WTC11 (cell line): Measurements from ENCODE around the gene ST6GAL1. TPM values are rescaled to one million over a fixed set of nuclear protein-coding genes. Genes with fewer than 3 reads are reported as not detected.

ENCODE experiments used
- ATAC-seq: fragments of 200-7000 bp; cut with Tn5 transposase; 2 replicates; pipeline ENCODE4 v1.10.0; 2021; ENCODE audit warnings: mild to moderate bottlenecking, moderate library complexity
- CTCF ChIA-PET: fragments of 300-600 bp; sonication (Branson Sonifier 250); formaldehyde crosslinking; loops from one replicate; lab custom pipeline; 2021; ENCODE audit warnings: antibody characterized with exemption; lab: Charles Lee
- POLR2A ChIA-PET: fragments of 350-600 bp; sonication (Branson Sonifier 250); formaldehyde crosslinking; loops from one replicate; lab custom pipeline; 2021; ENCODE audit warnings: antibody characterized with exemption; lab: Charles Lee
- DNase-seq: peaks from one replicate; pipeline ENCODE4 v3.0.0; 2021; ENCODE audit warnings: low spot score
- H3K27ac Mint-ChIP-seq: 2 replicates; pipeline ENCODE4 v1.8.0; 2021; ENCODE audit warnings: mixed read lengths
- H3K27me3 Mint-ChIP-seq: 2 replicates; pipeline ENCODE4 v1.8.0; 2021; ENCODE audit warnings: low read depth, mild to moderate bottlenecking, moderate library complexity, mixed read lengths
- H3K36me3 Mint-ChIP-seq: 2 replicates; pipeline ENCODE4 v1.8.0; 2021; ENCODE audit warnings: mixed read lengths
- H3K4me1 Mint-ChIP-seq: 2 replicates; pipeline ENCODE4 v1.8.0; 2022; ENCODE audit warnings: mixed read lengths
- H3K4me3 Mint-ChIP-seq: 2 replicates; pipeline ENCODE4 v1.8.0; 2021; ENCODE audit warnings: mild to moderate bottlenecking, moderate library complexity, mixed read lengths
- H3K9me3 Mint-ChIP-seq: 2 replicates; pipeline ENCODE4 v1.8.0; 2021; ENCODE audit warnings: mixed read lengths
- ATF2 ChIP-seq: sonication (generic); formaldehyde crosslinking; IDR thresholded peaks from 2 replicates; pipeline ENCODE4 v1.8.1; 2022; ENCODE audit warnings: low read depth, missing genetic modification reagents, borderline replicate concordance
- E2F5 ChIP-seq: sonication (generic); formaldehyde crosslinking; IDR thresholded peaks from 2 replicates; pipeline ENCODE4 v1.8.1; 2022; ENCODE audit warnings: mild to moderate bottlenecking, moderate library complexity, missing genetic modification reagents
- ELF4 ChIP-seq: sonication (generic); formaldehyde crosslinking; IDR thresholded peaks from 2 replicates; pipeline ENCODE4 v1.8.1; 2022; ENCODE audit warnings: low read depth, mild to moderate bottlenecking, moderate library complexity, missing genetic modification reagents
- FOXJ3 ChIP-seq: sonication (generic); formaldehyde crosslinking; IDR thresholded peaks from 2 replicates; pipeline ENCODE4 v1.9.0; 2021; ENCODE audit warnings: missing genetic modification reagents, mild to moderate bottlenecking, borderline replicate concordance
- FOXP4 ChIP-seq: sonication (generic); formaldehyde crosslinking; IDR thresholded peaks from 2 replicates; pipeline ENCODE4 v1.8.0; 2022; ENCODE audit warnings: mild to moderate bottlenecking, missing genetic modification reagents
- HMGXB4 ChIP-seq: sonication (generic); formaldehyde crosslinking; IDR thresholded peaks from 2 replicates; pipeline ENCODE4 v1.8.1; 2023; ENCODE audit warnings: mild to moderate bottlenecking, moderate library complexity, missing genetic modification reagents
- OVOL2 ChIP-seq: fragments of 250-450 bp; sonication (Bioruptor Pico); IDR thresholded peaks from 2 replicates; pipeline ENCODE4 v1.9.0; 2021; ENCODE audit warnings: mild to moderate bottlenecking, borderline replicate concordance
- PRRX2 ChIP-seq: fragments of 250-450 bp; sonication (Bioruptor Pico); IDR thresholded peaks from 2 replicates; pipeline ENCODE4 v1.8.0; 2021; ENCODE audit warnings: mild to moderate bottlenecking
- SOX15 ChIP-seq: fragments of 250-450 bp; sonication (Bioruptor Pico); IDR thresholded peaks from 2 replicates; pipeline ENCODE4 v1.9.0; 2021; ENCODE audit warnings: mild to moderate bottlenecking
- TEAD4 ChIP-seq: sonication (generic); formaldehyde crosslinking; IDR thresholded peaks from 2 replicates; pipeline ENCODE4 v1.8.0; 2022; ENCODE audit warnings: mild to moderate bottlenecking, missing genetic modification reagents
- ZBTB21 ChIP-seq: sonication (generic); formaldehyde crosslinking; IDR thresholded peaks from 2 replicates; pipeline ENCODE4 v1.8.1; 2023; ENCODE audit warnings: mild to moderate bottlenecking, missing genetic modification reagents, borderline replicate concordance
- ZNF281 ChIP-seq: sonication (generic); formaldehyde crosslinking; IDR thresholded peaks from 2 replicates; pipeline ENCODE4 v1.8.0; 2023; ENCODE audit warnings: mild to moderate bottlenecking, missing genetic modification reagents
- ZNF532 ChIP-seq: fragments of 250-450 bp; sonication (Bioruptor Pico); IDR thresholded peaks from 2 replicates; pipeline ENCODE4 v1.9.0; 2021; ENCODE audit warnings: mild to moderate bottlenecking, borderline replicate concordance
- total RNA-seq: library from RNA; stranded (reverse); gene quantifications from 3 replicates; pipeline ENCODE4 v1.2.3, GENCODE V29; 2021

ST6GAL1 gene
- total RNA-seq, 1 experiment from 2014 or later = 87.5 TPM

GRCh38 chr3:186920301-186920700, 10.0 kb upstream of the ST6GAL1 start:
- CTCF ChIA-PET = interaction anchor here (1.9 kb wide), 1 partner anchor 71 kb away, joined by 4 read pairs; no protein-coding TSS in a partner anchor
- POLR2A ChIA-PET = no interaction called here

GRCh38 chr3:186920796-186921195, 9.5 kb upstream of the ST6GAL1 start:
- H3K27ac Mint-ChIP-seq = no peak overlapping the region
- CTCF ChIA-PET = interaction anchor here (1.9 kb wide), 1 partner anchor 72 kb away, joined by 4 read pairs; no protein-coding TSS in a partner anchor
- no peaks in the 10 kb centered on the region for H3K27me3 Mint-ChIP-seq
- H3K4me3 Mint-ChIP-seq = no peak overlapping the region
- no peaks in the 10 kb centered on the region for H3K4me1 Mint-ChIP-seq
- DNase-seq = no peak
- POLR2A ChIA-PET = no interaction called here
- no peak for ATAC-seq
- no peaks in the 10 kb centered on the region for H3K36me3 Mint-ChIP-seq
- H3K9me3 Mint-ChIP-seq = no peaks in the 10 kb centered on the region
- TF ChIP-seq FOXJ3 = no peak
- TF ChIP-seq ZBTB21 = no peak
- no peak for TF ChIP-seq TEAD4 (CRISPR knock-in tag)
- TF ChIP-seq ZNF281 (CRISPR knock-in tag) = no peak
- no peak for TF ChIP-seq SOX15
- no peak for TF ChIP-seq FOXP4 (CRISPR knock-in tag)
- TF ChIP-seq E2F5 (CRISPR knock-in tag) = no peak
- TF ChIP-seq ELF4 (CRISPR knock-in tag) = no peak
- TF ChIP-seq OVOL2 (CRISPR knock-in tag) = no peak

More at GRCh38 chr3:186920301-186920700, 10.0 kb upstream of the ST6GAL1 start:
- Mint-ChIP-seq H3K4me1 (no peaks in the 10 kb centered on the region), H3K27me3 (no peaks in the 10 kb centered on the region), H3K4me3 (no peak overlapping the region), H3K36me3 (no peaks in the 10 kb centered on the region), H3K27ac (no peak overlapping the region), H3K9me3 (no peaks in the 10 kb centered on the region)
- DNase-seq (no peak), ATAC-seq (no peak)
- TF ChIP-seq HMGXB4 (CRISPR knock-in tag) (no peak), PRRX2 (CRISPR knock-in tag) (no peak), ATF2 (no peak), OVOL2 (CRISPR knock-in tag) (no peak), ZNF532 (CRISPR knock-in tag) (no peak)
